Body of pancreas (tissue), 4 donors: ENCODE data around the gene BCAS4. TPM values are rescaled to one million over a fixed set of nuclear protein-coding genes. Genes with fewer than 3 reads are reported as not detected.

ENCODE experiments used
- ATAC-seq: fragments of 150-250 bp; one replicate; pipeline ENCODE4 v1.9.1; 2016
- DNase-seq, 4 donors: peaks; one replicate each; pipeline ENCODE4 v3.0.0-alpha.2; 2019
- H3K27ac ChIP-seq, 4 donors: fragments of 200-600 bp; sonication (generic); 1 replicate in 3 of 4; 2 replicates in 1 of 4; pipeline versions ENCODE4 v1.5.1 to v1.6.1; 2016 to 2019; ENCODE audit warnings: mild to moderate bottlenecking in 1 of 4, mixed read lengths in 1 of 4, moderate library complexity in 1 of 4
- H3K27me3 ChIP-seq, 2 donors: fragments of 200-600 bp; sonication (generic); one replicate each; pipeline ENCODE4 v1.6.0; 2016; ENCODE audit warnings: mild to moderate bottlenecking in 1 of 2
- H3K36me3 ChIP-seq, 2 donors: fragments of 200-600 bp; sonication (generic); replicated peaks in 1 of 2; 2 replicates each; pipeline ENCODE4 v1.5.1; 2016; ENCODE audit warnings: low read depth in 2 of 2; ENCODE audit not compliant: insufficient read depth in 1 of 2
- H3K4me1 ChIP-seq: fragments of 200-600 bp; sonication (generic); one replicate; pipeline ENCODE4 v1.6.0; 2016
- H3K4me3 ChIP-seq, 2 donors: fragments of 200-600 bp; sonication (generic); 1 replicate in 1 of 2; 2 replicates in 1 of 2; pipeline ENCODE4 v1.5.1; 2016 to 2019
- H3K9me3 ChIP-seq, 3 donors: fragments of 200-600 bp; sonication (generic); 1 replicate in 2 of 3; 2 replicates in 1 of 3; pipeline ENCODE4 v1.5.1; 2016
- CTCF ChIP-seq, 7 experiments: fragments of 450-650 bp in 4 of 7; fragments of 200-600 bp in 3 of 7; sonication (generic) in 3 of 7; IDR thresholded peaks; one replicate each; pipeline ENCODE4 v1.5.1; 2016 to 2019; ENCODE audit warnings: antibody characterized with exemption in 7 of 7
- POLR2A ChIP-seq, 3 donors: fragments of 450-650 bp; IDR thresholded peaks; one replicate each; pipeline ENCODE4 v1.6.1; 2016; ENCODE audit warnings: antibody characterized with exemption in 3 of 3, mild to moderate bottlenecking in 2 of 3
- WGBS, 2 donors: methylation state at CpG; one replicate each; pipeline ENCODE4 v1.1.5; 2017; 5-methylcytosine and 5-hydroxymethylcytosine counted together
- intact Hi-C: fragments of 100-400 bp; cut with DNase I; formaldehyde crosslinking; loops from one replicate; pipeline ENCODE4 v1.15.1; 2023
- total RNA-seq, 2 donors: library from RNA; depleted of rRNA; stranded (reverse); fragments of >200 nt; gene quantifications; one replicate each; pipeline ENCODE4 v1.1.0, GENCODE V29; 2016

The BCAS4 gene
- total RNA-seq, 2 donors from 2014 or later: under 0.01 to 2.3 TPM

GRCh38 chr20:50783903-50784302 is 11.0 kb upstream of the BCAS4 start:
- Histone ChIP-seq H3K4me1 (no peaks in the 10 kb centered on the region), H3K27ac (no peak overlapping the region), H3K9me3 (no peaks in the 10 kb centered on the region), H3K36me3 (no peaks in the 10 kb centered on the region), H3K27me3 (no peaks in the 10 kb centered on the region), H3K4me3 (no peak overlapping the region)
- ATAC-seq: no peak
- no peak for DNase-seq
- intact Hi-C loops: no loop called here
- WGBS, 2 donors: 81 to 91% methylated on average over 6 of the region's 6 CpGs
- no peak for TF ChIP-seq POLR2A (IDR thresholded peaks at IDR 0.05)
- no peak for TF ChIP-seq CTCF (IDR thresholded peaks at IDR 0.05)

GRCh38 chr20:50784464-50784863 is 10.4 kb upstream of the BCAS4 start:
- TF ChIP-seq CTCF (IDR thresholded peaks at IDR 0.05): no peak
- TF ChIP-seq POLR2A (IDR thresholded peaks at IDR 0.05): no peak
- intact Hi-C loops: no loop called here
- WGBS, 2 donors: 71 to 74% methylated on average over 4 of the region's 4 CpGs

GRCh38 chr20:50786703-50787102 is 8.2 kb upstream of the BCAS4 start:
- 91% methylated on average over 9 of the region's 9 CpGs for WGBS, 2 donors
- Histone ChIP-seq H3K4me1 (peaks cover 11% of the 10 kb centered on the region), H3K27me3 (no peaks in the 10 kb centered on the region), H3K27ac (no peak overlapping the region), H3K4me3 (no peak overlapping the region), H3K9me3 (no peaks in the 10 kb centered on the region), H3K36me3 (no peaks in the 10 kb centered on the region)
- TF ChIP-seq CTCF (IDR thresholded peaks at IDR 0.05) (no peak), POLR2A (IDR thresholded peaks at IDR 0.05) (no peak)
- ATAC-seq: no peak
- intact Hi-C loops: no loop called here
- no peak for DNase-seq

More at GRCh38 chr20:50784464-50784863, 10.4 kb upstream of the BCAS4 start:
- ATAC-seq: no peak
- Histone ChIP-seq H3K4me1 (no peaks in the 10 kb centered on the region), H3K27me3 (no peaks in the 10 kb centered on the region), H3K27ac (no peak overlapping the region), H3K36me3 (no peaks in the 10 kb centered on the region), H3K9me3 (no peaks in the 10 kb centered on the region), H3K4me3 (no peak overlapping the region)
- DNase-seq: no peak

GRCh38 chr20:50787181-50787580 is 7.7 kb upstream of the BCAS4 start:
- TF ChIP-seq POLR2A (IDR thresholded peaks at IDR 0.05): no peak
- TF ChIP-seq CTCF (IDR thresholded peaks at IDR 0.05): no peak
- intact Hi-C loops: no loop called here
- Histone ChIP-seq H3K4me3 (no peak overlapping the region), H3K27ac (no peak overlapping the region), H3K27me3 (no peaks in the 10 kb centered on the region), H3K9me3 (no peaks in the 10 kb centered on the region), H3K4me1 (peaks cover 11% of the 10 kb centered on the region), H3K36me3 (no peaks in the 10 kb centered on the region)
- DNase-seq: no peak
- no peak for ATAC-seq
- WGBS, 2 donors: 84 to 92% methylated on average over 2 of the region's 2 CpGs
